Endothelial cell of umbilical vein (primary cell): ENCODE measurements around the gene CD8B2. TPM values are rescaled to one million over a fixed set of nuclear protein-coding genes. Genes with fewer than 3 reads are reported as not detected.
"Not testable (repeated sequence)": the region's sequence is repeated elsewhere in the genome, so short reads cannot be mapped to it uniquely, and the experiment has no call there.

Experiments
- BruUV-seq: library from RNA; stranded (reverse); fragments of 400-500 nt; replicated peaks from 2 replicates; lab custom pipeline; 2021; lab: Mats Ljungman, UMichigan
- CTCF ChIA-PET: fragments of 300-600, 350-600 bp; sonication (Branson Sonifier 250); formaldehyde crosslinking; loops from one replicate; lab custom pipeline; 2021; ENCODE audit warnings: antibody characterized with exemption, inconsistent platforms; lab: Charles Lee
- POLR2A ChIA-PET: fragments of 300-600, 350-600 bp; sonication (Branson Sonifier 250); formaldehyde crosslinking; loops from one replicate; lab custom pipeline; 2021; ENCODE audit warnings: antibody characterized with exemption, inconsistent platforms; lab: Charles Lee
- DNase-seq: peaks from one replicate; pipeline ENCODE4 v3.0.0-alpha.2; 2011; ENCODE audit warnings: low read depth, low spot score
- FAIRE-seq: peaks from 2 replicates; lab custom pipeline; 2011; peaks lifted over from hg19 to GRCh38; lab: Jason Lieb, UNC
- H2AFZ ChIP-seq: 2 replicates; pipeline ENCODE4 v1.6.0; 2012; ENCODE audit warnings: low read depth, low read length, control low read depth, inconsistent platforms
- H3K27ac ChIP-seq: 2 replicates; pipeline ENCODE4 v1.5.1; 2011; ENCODE audit warnings: low read depth, mild to moderate bottlenecking, control low read depth, low read length, moderate library complexity; ENCODE audit not compliant: insufficient read depth
- H3K27me3 ChIP-seq, 2 experiments: 2 replicates each; pipeline versions ENCODE4 v1.6.0 to v1.6.1; 2011; ENCODE audit warnings: low read length in 2 of 2, mixed read lengths in 1 of 2; ENCODE audit not compliant: control insufficient read depth in 2 of 2, insufficient read depth in 2 of 2
- H3K36me3 ChIP-seq, 2 experiments: 2 replicates in 1 of 2; 3 replicates in 1 of 2; pipeline ENCODE4 v1.5.1; 2011; ENCODE audit warnings: low read length in 2 of 2, mild to moderate bottlenecking in 1 of 2, moderate library complexity in 1 of 2; ENCODE audit not compliant: control insufficient read depth in 2 of 2, insufficient read depth in 2 of 2; ENCODE audit errors: extremely low read depth in 1 of 2
- H3K4me1 ChIP-seq: 3 replicates; pipeline ENCODE4 v1.5.1; 2011; ENCODE audit warnings: mild to moderate bottlenecking, low read length; ENCODE audit not compliant: control insufficient read depth, insufficient read depth; ENCODE audit errors: extremely low read depth
- H3K4me2 ChIP-seq: 2 replicates; pipeline ENCODE4 v1.6.1; 2011; ENCODE audit warnings: low read length, control low read depth, mixed read lengths; ENCODE audit not compliant: insufficient read depth
- H3K4me3 ChIP-seq, 3 experiments: fragments of 200-600 bp in 1 of 3; sonication (generic), shearing (Covaris generic) in 1 of 3; replicated peaks in 1 of 3; 2 replicates each; pipeline ENCODE4 v1.5.1; 2011 to 2016; ENCODE audit warnings: control low read depth in 3 of 3, low read length in 3 of 3, mild to moderate bottlenecking in 2 of 3, inconsistent platforms in 1 of 3, low read depth in 1 of 3, moderate library complexity in 1 of 3; ENCODE audit not compliant: insufficient read depth in 1 of 3
- H3K79me2 ChIP-seq: 2 replicates; pipeline ENCODE4 v1.6.0; 2012; ENCODE audit warnings: low read length, inconsistent platforms; ENCODE audit not compliant: control insufficient read depth, insufficient read depth
- H3K9ac ChIP-seq: replicated peaks from 2 replicates; pipeline ENCODE3; 2011; ENCODE audit warnings: low read length, control low read depth; ENCODE audit not compliant: insufficient read depth; ENCODE audit errors: extremely low read depth
- H3K9me1 ChIP-seq: replicated peaks from 3 replicates; pipeline ENCODE4 v1.6.0; 2011; ENCODE audit warnings: mild to moderate bottlenecking, low read length; ENCODE audit not compliant: control insufficient read depth, insufficient read depth; ENCODE audit errors: extremely low read depth
- H3K9me3 ChIP-seq: replicated peaks from 2 replicates; pipeline ENCODE4 v1.5.1; 2012; ENCODE audit warnings: low read length, inconsistent platforms; ENCODE audit not compliant: control insufficient read depth, insufficient read depth
- H4K20me1 ChIP-seq: replicated peaks from 2 replicates; pipeline ENCODE3; 2011; ENCODE audit warnings: mild to moderate bottlenecking, low read length; ENCODE audit not compliant: control insufficient read depth, insufficient read depth; ENCODE audit errors: extremely low read depth
- dilution Hi-C: fragments of 300-500 bp; cut with MboI; formaldehyde crosslinking; loops from one replicate; pipeline ENCODE4 v1.15.0; 2019; ENCODE audit warnings: low sequenced_read_pairs; ENCODE audit not compliant: extremely low pct_ligation_motif_present
- intact Hi-C: fragments of 100-400 bp; cut with micrococcal nuclease; formaldehyde crosslinking; loops from one replicate; pipeline ENCODE4 v1.10.0; 2022
- polyA plus RNA-seq, 4 experiments: library from polyadenylated mRNA; depleted of rRNA in 3 of 4; stranded (reverse) in 3 of 4; unstranded in 1 of 4; fragments of >200 nt; gene quantifications; 2 replicates each; pipeline versions ENCODE4 v1.2.1 to v1.2.3, GENCODE V29; 2011 to 2012; ENCODE audit warnings: missing spikeins in 1 of 4
- total RNA-seq: library from RNA; stranded (reverse); gene quantifications from 2 replicates; pipeline ENCODE4 v1.2.3, GENCODE V29; 2021

Gene CD8B2
- total and polyA plus RNA-seq, 2 donors (not counting 3 experiments of a cell fraction or from before 2014, with no cell fraction given): not detected

- FAIRE-seq: peak; percentile 55
- H3K27me3 ChIP-seq, dilution Hi-C loops, H3K9me1 ChIP-seq, H3K36me3 ChIP-seq, H3K4me1 ChIP-seq, H3K9ac ChIP-seq, H3K9me3 ChIP-seq, H3K4me3 ChIP-seq, POLR2A ChIA-PET, H3K27ac ChIP-seq, H3K4me2 ChIP-seq, H2AFZ ChIP-seq, DNase-seq, CTCF ChIA-PET, H3K79me2 ChIP-seq, H4K20me1 ChIP-seq, intact Hi-C loops, BruUV-seq: not testable (repeated sequence)
These were observed 19.0 kb downstream of the CD8B2 start for GRCh38 chr2:106506002-106506687.

GRCh38 chr2:106508660-106509373, 21.7 kb downstream of the CD8B2 start:
- BruUV-seq, H3K4me3 ChIP-seq, H3K9me1 ChIP-seq, POLR2A ChIA-PET, dilution Hi-C loops, intact Hi-C loops, H3K9me3 ChIP-seq, H3K27me3 ChIP-seq, H3K27ac ChIP-seq, CTCF ChIA-PET, H2AFZ ChIP-seq, DNase-seq, H4K20me1 ChIP-seq, H3K9ac ChIP-seq, FAIRE-seq, H3K4me1 ChIP-seq, H3K79me2 ChIP-seq, H3K36me3 ChIP-seq, H3K4me2 ChIP-seq: not testable (repeated sequence)

GRCh38 chr2:106509374-106509770, 22.2 kb downstream of the CD8B2 start:
- CTCF ChIA-PET, POLR2A ChIA-PET, H2AFZ ChIP-seq, H3K27ac ChIP-seq, H3K27me3 ChIP-seq, intact Hi-C loops, FAIRE-seq, H4K20me1 ChIP-seq, H3K9me3 ChIP-seq, DNase-seq, BruUV-seq, H3K4me2 ChIP-seq, H3K79me2 ChIP-seq, H3K4me1 ChIP-seq, H3K9ac ChIP-seq, H3K4me3 ChIP-seq, H3K9me1 ChIP-seq, H3K36me3 ChIP-seq, dilution Hi-C loops: not testable (repeated sequence)

GRCh38 chr2:106510791-106511190, 23.6 kb downstream of the CD8B2 start:
- H3K9me3 ChIP-seq, DNase-seq, POLR2A ChIA-PET, intact Hi-C loops, H3K36me3 ChIP-seq, H3K9me1 ChIP-seq, BruUV-seq, H2AFZ ChIP-seq, H3K4me3 ChIP-seq, H4K20me1 ChIP-seq, H3K4me2 ChIP-seq, dilution Hi-C loops, H3K4me1 ChIP-seq, H3K9ac ChIP-seq, H3K27me3 ChIP-seq, FAIRE-seq, CTCF ChIA-PET, H3K79me2 ChIP-seq, H3K27ac ChIP-seq: not testable (repeated sequence)
